Measurements from ENCODE around the gene C20orf96. TPM values are rescaled to one million over a fixed set of nuclear protein-coding genes. Genes with fewer than 3 reads are reported as not detected.

The C20orf96 gene
- total RNA-seq, 1 experiment from 2014 or later, result 1.7 TPM

- DNase-seq, result peak; percentile 51
- Histone ChIP-seq H3K27me3 (ENCODE audit: control insufficient read depth, insufficient read depth, low read length) (peaks cover 3% of the 10 kb centered on the region), H3K4me3 (ENCODE audit: insufficient read depth, low read depth, low read length) (peak overlapping the region; percentile 66), H3K36me3 (replicated peaks; ENCODE audit: control insufficient read depth, insufficient read depth, low read length) (no peaks in the 10 kb centered on the region)
Measured at GRCh38 chr20:300345-300990, 9.9 kb upstream of the C20orf96 start.

- no peaks in the 10 kb centered on the region for H3K36me3 ChIP-seq (replicated peaks; ENCODE audit: control insufficient read depth, insufficient read depth, low read length)
- peaks cover 3% of the 10 kb centered on the region for H3K27me3 ChIP-seq (ENCODE audit: control insufficient read depth, insufficient read depth, low read length)
- no peak for DNase-seq
- H3K4me3 ChIP-seq (ENCODE audit: insufficient read depth, low read depth, low read length), result peak overlapping the region; percentile 66
Measured at GRCh38 chr20:298776-299391, 8.3 kb upstream of the C20orf96 start.

- Histone ChIP-seq H3K27me3 (ENCODE audit: control insufficient read depth, insufficient read depth, low read length) (peaks cover 3% of the 10 kb centered on the region), H3K36me3 (replicated peaks; ENCODE audit: control insufficient read depth, insufficient read depth, low read length) (no peaks in the 10 kb centered on the region), H3K4me3 (ENCODE audit: insufficient read depth, low read depth, low read length) (peak overlapping the region; percentile 66)
- DNase-seq, result peak; percentile 71
Measured at GRCh38 chr20:297925-298775, 7.6 kb upstream of the C20orf96 start.

GRCh38 chr20:297098-297924, 6.8 kb upstream of the C20orf96 start, which contains the start of gene ZCCHC3:
TSS of gene ZCCHC3 (plus strand) at chr20:297570. CDS start at chr20:297587, 17 bp downstream.
- H3K36me3 ChIP-seq (replicated peaks; ENCODE audit: control insufficient read depth, insufficient read depth, low read length), result no peaks in the 10 kb centered on the region
- peaks cover 3% of the 10 kb centered on the region for H3K27me3 ChIP-seq (ENCODE audit: control insufficient read depth, insufficient read depth, low read length)
- H3K4me3 ChIP-seq (ENCODE audit: insufficient read depth, low read depth, low read length), result peak within 1 kb of the TSS; percentile 66
- DNase-seq, result peak; percentile 94

- H3K36me3 ChIP-seq (replicated peaks; ENCODE audit: control insufficient read depth, insufficient read depth, low read length), result no peaks in the 10 kb centered on the region
- DNase-seq, result no peak
- H3K27me3 ChIP-seq (ENCODE audit: control insufficient read depth, insufficient read depth, low read length), result peaks cover 2% of the 10 kb centered on the region
- H3K4me3 ChIP-seq (ENCODE audit: insufficient read depth, low read depth, low read length), result no peak overlapping the region
Measured at GRCh38 chr20:295804-296203, 5.3 kb upstream of the C20orf96 start.

- Histone ChIP-seq H3K4me3 (ENCODE audit: insufficient read depth, low read depth, low read length) (no peak overlapping the region), H3K36me3 (replicated peaks; ENCODE audit: control insufficient read depth, insufficient read depth, low read length) (no peaks in the 10 kb centered on the region), H3K27me3 (ENCODE audit: control insufficient read depth, insufficient read depth, low read length) (peaks cover 2% of the 10 kb centered on the region)
- no peak for DNase-seq
Measured at GRCh38 chr20:294602-295001, 4.1 kb upstream of the C20orf96 start.

GRCh38 chr20:289693-290083, 862 bp downstream of the C20orf96 start:
- H3K36me3 ChIP-seq (replicated peaks; ENCODE audit: control insufficient read depth, insufficient read depth, low read length), result no peaks in the 10 kb centered on the region
- peak overlapping the region; percentile 52 for H3K4me3 ChIP-seq (ENCODE audit: insufficient read depth, low read depth, low read length)
- DNase-seq, result no peak
- H3K27me3 ChIP-seq (ENCODE audit: control insufficient read depth, insufficient read depth, low read length), result no peaks in the 10 kb centered on the region

- Histone ChIP-seq H3K4me3 (ENCODE audit: insufficient read depth, low read depth, low read length) (peak overlapping the region; percentile 52; the same call in 1 of the 2 replicates), H3K27me3 (ENCODE audit: control insufficient read depth, insufficient read depth, low read length) (no peaks in the 10 kb centered on the region), H3K36me3 (replicated peaks; ENCODE audit: control insufficient read depth, insufficient read depth, low read length) (no peaks in the 10 kb centered on the region; the same call in 1 of the 2 replicates)
- DNase-seq, result no peak
Measured at GRCh38 chr20:288956-289692, 1.4 kb downstream of the C20orf96 start.

GRCh38 chr20:286508-286907, 4.0 kb downstream of the C20orf96 start:
- Histone ChIP-seq H3K36me3 (replicated peaks; ENCODE audit: control insufficient read depth, insufficient read depth, low read length) (no peaks in the 10 kb centered on the region; the same call in 1 of the 2 replicates), H3K4me3 (ENCODE audit: insufficient read depth, low read depth, low read length) (no peak overlapping the region), H3K27me3 (ENCODE audit: control insufficient read depth, insufficient read depth, low read length) (no peaks in the 10 kb centered on the region)
- DNase-seq, result no peak

- DNase-seq, result no peak
- no peak overlapping the region for H3K4me3 ChIP-seq (ENCODE audit: insufficient read depth, low read depth, low read length)
- no peaks in the 10 kb centered on the region; the same call in none of the 2 replicates for H3K36me3 ChIP-seq (replicated peaks; ENCODE audit: control insufficient read depth, insufficient read depth, low read length)
- no peaks in the 10 kb centered on the region for H3K27me3 ChIP-seq (ENCODE audit: control insufficient read depth, insufficient read depth, low read length)
Measured at GRCh38 chr20:284172-284571, 6.4 kb downstream of the C20orf96 start.

- no peaks in the 10 kb centered on the region for H3K27me3 ChIP-seq (ENCODE audit: control insufficient read depth, insufficient read depth, low read length)
- peak overlapping the region; percentile 22; the same call in 1 of the 2 replicates for H3K4me3 ChIP-seq (ENCODE audit: insufficient read depth, low read depth, low read length)
- DNase-seq, result peak; percentile 61
- peaks cover 14% of the 10 kb centered on the region for H3K36me3 ChIP-seq (replicated peaks; ENCODE audit: control insufficient read depth, insufficient read depth, low read length)
Measured at GRCh38 chr20:278607-279571, 11.7 kb downstream of the C20orf96 start.

- Histone ChIP-seq H3K36me3 (replicated peaks; ENCODE audit: control insufficient read depth, insufficient read depth, low read length) (peaks cover 14% of the 10 kb centered on the region), H3K4me3 (ENCODE audit: insufficient read depth, low read depth, low read length) (no peak overlapping the region), H3K27me3 (ENCODE audit: control insufficient read depth, insufficient read depth, low read length) (no peaks in the 10 kb centered on the region)
- no peak for DNase-seq
Measured at GRCh38 chr20:278181-278580, 12.4 kb downstream of the C20orf96 start.

GRCh38 chr20:277496-277781, 13.1 kb downstream of the C20orf96 start:
- Histone ChIP-seq H3K27me3 (ENCODE audit: control insufficient read depth, insufficient read depth, low read length) (no peaks in the 10 kb centered on the region), H3K4me3 (ENCODE audit: insufficient read depth, low read depth, low read length) (no peak overlapping the region), H3K36me3 (replicated peaks; ENCODE audit: control insufficient read depth, insufficient read depth, low read length) (peaks cover 14% of the 10 kb centered on the region)
- no peak for DNase-seq

Measured in H7 (cell line).